ENCODE data around the gene LAGE3. TPM values are rescaled to one million over a fixed set of nuclear protein-coding genes. Genes with fewer than 3 reads are reported as not detected.

LAGE3 gene
- total and polyA plus RNA-seq, 2 of the 8 experiments (the other 6 are each of a cell fraction or from before 2014, with no cell fraction given): 44.5 to 102 TPM

- CTCF ChIA-PET (ENCODE audit: partially characterized antibody): interaction anchor here (1.4 kb wide), 1 partner anchor 10 kb away, joined by 3 read pairs; no protein-coding TSS in a partner anchor
- no peak for FAIRE-seq
- TF ChIP-seq POLR2A (IDR thresholded peaks at IDR 0.05; ENCODE audit: control extremely low read depth in 1 of 2, low read depth in 2 of 2, low read length in 2 of 2) (no peak), ATF2 (IDR thresholded peaks at IDR 0.05; ENCODE audit: low read length) (no peak), ASH2L (IDR thresholded peaks at IDR 0.05; ENCODE audit: low read length) (no peak), HDAC6 (IDR thresholded peaks at IDR 0.05; ENCODE audit: low read depth, low read length) (no peak), JUN (IDR thresholded peaks at IDR 0.05; ENCODE audit: low read depth, low read length) (no peak), SIRT6 (IDR thresholded peaks at IDR 0.05; ENCODE audit: low read length) (no peak), MAX (IDR thresholded peaks at IDR 0.05) (no peak), ATF3 (IDR thresholded peaks at IDR 0.05; ENCODE audit: insufficient read depth, low read depth, low read length) (no peak), E2F6 (IDR thresholded peaks at IDR 0.05) (no peak), SUZ12 (IDR thresholded peaks at IDR 0.05; ENCODE audit: low read length) (no peak), CREB1 (IDR thresholded peaks at IDR 0.05) (no peak), TCF12 (IDR thresholded peaks at IDR 0.05; ENCODE audit: low read depth, low read length) (no peak)
These were observed 14.2 kb downstream of the LAGE3 start for GRCh38 chrX:154464806-154465365.

More at GRCh38 chrX:154464806-154465365, 14.2 kb downstream of the LAGE3 start:
- no peaks in the 10 kb centered on the region for H3K4me1 ChIP-seq (replicated peaks in 1 of 4; ENCODE audit: control insufficient read depth in 3 of 4, insufficient read depth in 4 of 4, low read length in 3 of 4)
- no peak overlapping the region for H2BK120ac ChIP-seq (replicated peaks; ENCODE audit: low read depth, low read length)
- no peak overlapping the region for H2BK20ac ChIP-seq (ENCODE audit: low read length)
- no peaks in the 10 kb centered on the region for H3K23me2 ChIP-seq (ENCODE audit: low read depth, low read length)
- H3K9ac ChIP-seq (replicated peaks in 1 of 4; ENCODE audit: extremely low read depth in 1 of 4, low read depth in 3 of 4, low read length in 3 of 4): no peak overlapping the region
- no peak overlapping the region for H4K8ac ChIP-seq (ENCODE audit: extremely low read depth, insufficient read depth, low read length)
- no peak overlapping the region for H2BK15ac ChIP-seq (ENCODE audit: low read length)
- H2BK5ac ChIP-seq (ENCODE audit: low read depth, low read length): no peak overlapping the region
- H4K20me1 ChIP-seq (replicated peaks in 1 of 2; ENCODE audit: control insufficient read depth in 1 of 2, insufficient read depth in 2 of 2, low read length in 2 of 2): no peaks in the 10 kb centered on the region
- no peaks in the 10 kb centered on the region for H3K9me3 ChIP-seq (ENCODE audit: insufficient read depth in 2 of 2, low read depth in 1 of 2, low read length in 1 of 2)
- H3K4me3 ChIP-seq (ENCODE audit: extremely low read depth in 1 of 4, insufficient read depth in 2 of 4, low read depth in 3 of 4, low read length in 4 of 4): no peak overlapping the region
- H4K91ac ChIP-seq (replicated peaks; ENCODE audit: insufficient read length, low read length): no peak overlapping the region
- no peak overlapping the region for H2AFZ ChIP-seq (ENCODE audit: low read length)
- no peaks in the 10 kb centered on the region for H3K79me2 ChIP-seq (ENCODE audit: control insufficient read depth in 1 of 2, insufficient read depth in 2 of 2, low read length in 2 of 2)
- no peak overlapping the region for H3K18ac ChIP-seq (ENCODE audit: extremely low read depth, low read length)
- no peak overlapping the region for H3K14ac ChIP-seq (ENCODE audit: insufficient read length)
- no peak for DNase-seq (ENCODE audit: low read depth in 1 of 2, low spot score in 2 of 2)
- H2AK5ac ChIP-seq (ENCODE audit: low read depth, low read length): no peak overlapping the region
- POLR2A ChIA-PET (ENCODE audit: partially characterized antibody): interaction anchor here (1.4 kb wide), 1 partner anchor 11 kb away, joined by 3 read pairs; no protein-coding TSS in a partner anchor
- H3K4ac ChIP-seq (replicated peaks; ENCODE audit: insufficient read length, low read depth, low read length): no peak overlapping the region
- H2BK12ac ChIP-seq (ENCODE audit: low read depth, low read length): no peak overlapping the region
- H3K27ac ChIP-seq (ENCODE audit: low read depth, low read length): no peak overlapping the region
- H3K23ac ChIP-seq (ENCODE audit: insufficient read length): no peak overlapping the region
- no peak overlapping the region for H3K4me2 ChIP-seq (ENCODE audit: insufficient read depth in 1 of 2, low read depth in 2 of 2, low read length in 2 of 2)
- H3K79me1 ChIP-seq (ENCODE audit: low read depth, low read length): no peaks in the 10 kb centered on the region
- no peak overlapping the region for H3K56ac ChIP-seq (replicated peaks; ENCODE audit: insufficient read length, low read depth, low read length)
- no peak overlapping the region for H4K5ac ChIP-seq (ENCODE audit: insufficient read length, low read depth, low read length)
- no peaks in the 10 kb centered on the region for H3K27me3 ChIP-seq (replicated peaks in 1 of 4; ENCODE audit: control insufficient read depth in 3 of 4, extremely low read depth in 1 of 4, insufficient read depth in 3 of 4, low read length in 3 of 4)
- WGBS, 2 experiments (ENCODE audit: extremely low coverage in 1 of 2, insufficient coverage in 1 of 2, insufficient read length in 1 of 2, insufficient replicate concordance in 2 of 2, low coverage in 1 of 2, low lambda C conversion rate in 2 of 2, missing lambda C conversion rate in 1 of 2): 85% methylated on average over 13 of the region's 28 CpGs; no CpG with 5 or more reads in 1 of the 2 experiments
- peaks cover 0 to 25% (median 7%) of the 10 kb centered on the region in 4 experiments; a peak in 6 of 8 replicates for H3K36me3 ChIP-seq (ENCODE audit: control insufficient read depth in 2 of 4, insufficient read depth in 4 of 4, low read length in 3 of 4)
